Activated naive CD8-positive, alpha-beta T cell (primary cell): Measurements from ENCODE around the gene ATF6B.

ENCODE experiments used
- H3K27ac Mint-ChIP-seq: one replicate; pipeline ENCODE4 v1.8.0; 2021; ENCODE audit warnings: mixed read lengths
- H3K27me3 Mint-ChIP-seq: one replicate; pipeline ENCODE4 v1.8.0; 2021; ENCODE audit warnings: mixed read lengths
- H3K36me3 Mint-ChIP-seq: one replicate; pipeline ENCODE4 v1.8.0; 2021; ENCODE audit warnings: mixed read lengths
- H3K4me1 Mint-ChIP-seq: one replicate; pipeline ENCODE4 v1.8.0; 2021; ENCODE audit warnings: low read depth, mixed read lengths
- H3K4me3 Mint-ChIP-seq: one replicate; pipeline ENCODE4 v1.8.0; 2021; ENCODE audit warnings: mild to moderate bottlenecking, mixed read lengths
- H3K9me3 Mint-ChIP-seq: one replicate; pipeline ENCODE4 v1.8.0; 2021; ENCODE audit warnings: low read depth, mixed read lengths

ATF6B gene

GRCh38 chr6:32088487-32089049, 39.5 kb downstream of the ATF6B start:
- Mint-ChIP-seq H3K4me1 (peaks cover 5% of the 10 kb centered on the region), H3K36me3 (peaks cover 5% of the 10 kb centered on the region), H3K27ac (no peak overlapping the region), H3K9me3 (no peaks in the 10 kb centered on the region), H3K4me3 (no peak overlapping the region), H3K27me3 (peaks cover 7% of the 10 kb centered on the region)

DNA sequence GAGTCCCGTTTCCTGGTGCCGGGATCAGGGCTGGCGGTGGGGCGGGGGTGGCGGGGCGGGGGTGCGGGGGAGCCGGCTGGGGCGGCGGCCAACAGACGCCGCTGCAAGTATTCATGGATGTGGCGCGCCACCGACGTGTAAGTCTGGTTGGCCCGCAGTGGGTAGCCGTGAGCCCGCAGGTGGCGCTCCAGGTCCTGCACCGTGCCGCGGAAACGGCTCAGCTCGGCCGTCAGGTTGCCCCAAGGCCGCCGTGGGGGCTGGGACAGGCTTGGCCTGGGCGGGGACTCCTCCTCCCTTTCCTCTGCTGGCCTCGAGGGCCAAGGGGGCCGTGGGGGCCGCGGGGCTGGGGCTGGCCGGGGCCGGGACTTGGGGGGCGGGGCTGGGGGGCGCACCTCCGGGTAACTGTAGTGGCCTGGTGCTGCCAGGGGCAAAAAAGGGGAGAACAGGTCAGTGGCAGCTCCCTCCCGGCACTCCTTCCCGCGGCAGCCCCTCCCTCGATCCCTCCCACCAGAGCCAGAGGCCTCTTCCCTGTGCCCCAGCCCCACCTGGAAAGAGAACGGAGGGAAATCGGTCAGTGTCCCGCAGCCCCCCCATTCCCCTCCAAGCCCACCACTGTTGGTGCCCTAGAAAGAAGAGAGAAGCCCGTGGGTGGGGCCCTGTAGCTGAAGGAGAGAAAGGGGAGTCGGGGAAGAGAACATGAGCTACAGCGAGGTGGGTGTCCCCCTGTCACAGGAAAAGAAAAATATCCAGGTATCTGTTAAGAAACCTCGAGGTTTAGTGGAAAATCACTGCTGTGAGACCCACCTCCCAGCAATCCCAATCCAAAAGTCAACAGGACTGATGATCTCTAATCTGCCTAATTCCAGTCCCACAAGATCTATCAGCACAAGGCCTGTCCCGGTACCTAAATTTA, 40.2 kb downstream of the ATF6B start:
- H3K4me1 Mint-ChIP-seq, result peaks cover 5% of the 10 kb centered on the region

GRCh38 chr6:32086661-32087573, 41.1 kb downstream of the ATF6B start:
- peaks cover 4% of the 10 kb centered on the region for H3K27me3 Mint-ChIP-seq
- peak overlapping the region; percentile 44 for H3K4me3 Mint-ChIP-seq
- H3K27ac Mint-ChIP-seq, result no peak overlapping the region
- peaks cover 5% of the 10 kb centered on the region for H3K4me1 Mint-ChIP-seq
- no peaks in the 10 kb centered on the region for H3K9me3 Mint-ChIP-seq
- peaks cover 3% of the 10 kb centered on the region for H3K36me3 Mint-ChIP-seq

More for the DNA sequence above, 40.2 kb downstream of the ATF6B start:
- Mint-ChIP-seq H3K27ac (no peak overlapping the region), H3K4me3 (no peak overlapping the region), H3K36me3 (peaks cover 3% of the 10 kb centered on the region), H3K9me3 (no peaks in the 10 kb centered on the region), H3K27me3 (peaks cover 4% of the 10 kb centered on the region)

DNA sequence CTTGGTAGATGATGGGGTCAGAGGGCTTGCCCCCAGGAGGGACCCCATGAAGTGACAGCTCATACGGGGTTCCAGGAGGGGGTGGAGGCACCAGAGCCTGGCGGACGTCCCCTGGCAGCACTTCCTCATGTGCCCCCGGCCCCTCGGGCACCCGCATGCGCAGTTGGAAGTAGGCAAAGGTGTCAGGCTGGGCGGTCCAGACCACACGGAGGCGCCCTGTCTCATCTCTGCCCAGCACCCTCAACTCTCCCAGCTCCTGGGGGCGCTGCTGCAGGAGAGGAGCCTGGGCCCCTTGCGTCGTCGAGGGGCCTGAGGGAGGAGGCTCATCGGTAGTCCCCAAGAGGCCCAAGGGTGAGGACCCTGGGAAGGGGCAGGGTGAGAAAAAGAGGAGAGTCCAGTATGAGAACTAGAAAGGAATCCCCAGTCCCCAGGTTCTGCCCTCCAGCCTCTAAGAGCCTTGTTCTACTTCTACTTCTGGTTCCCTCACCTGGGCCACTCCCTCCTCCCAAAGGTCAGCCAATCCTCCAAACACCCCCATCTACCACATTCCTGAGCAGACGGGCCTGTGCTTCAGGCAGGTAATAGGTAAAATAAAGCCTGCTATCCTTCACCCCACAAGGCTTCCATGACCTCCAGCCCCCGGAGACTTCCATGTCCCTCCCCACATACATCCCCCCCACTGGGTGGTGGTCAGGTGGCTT, 42.1 kb downstream of the ATF6B start:
- peaks cover 3% of the 10 kb centered on the region for H3K36me3 Mint-ChIP-seq

DNA sequence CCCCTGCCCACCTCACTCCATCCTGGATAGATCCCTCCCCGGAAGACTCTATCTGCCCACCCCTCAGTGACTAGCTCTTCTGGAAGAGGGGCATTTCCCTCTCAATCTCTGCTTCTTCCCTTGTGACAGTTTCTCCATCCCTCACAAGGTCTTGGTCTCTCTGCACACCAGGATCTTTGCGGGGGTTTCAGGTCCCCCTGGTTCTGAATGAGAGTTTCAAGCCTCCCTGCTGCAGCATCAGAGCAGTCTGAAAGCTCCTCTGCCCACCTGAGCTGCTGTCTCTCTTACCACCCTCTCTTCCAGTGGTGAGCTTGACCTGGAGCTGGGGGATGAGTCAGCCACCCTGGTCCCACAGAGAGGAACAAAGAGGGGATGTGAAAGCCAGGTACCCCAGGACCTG, 43.3 kb downstream of the ATF6B start:
- no peak overlapping the region for H3K4me3 Mint-ChIP-seq
- peaks cover 3% of the 10 kb centered on the region for H3K36me3 Mint-ChIP-seq
- peaks cover 4% of the 10 kb centered on the region for H3K27me3 Mint-ChIP-seq
- no peak overlapping the region for H3K27ac Mint-ChIP-seq
- peaks cover 5% of the 10 kb centered on the region for H3K4me1 Mint-ChIP-seq
- no peaks in the 10 kb centered on the region for H3K9me3 Mint-ChIP-seq

More for the DNA sequence above, 42.1 kb downstream of the ATF6B start:
- Mint-ChIP-seq H3K4me1 (peaks cover 5% of the 10 kb centered on the region), H3K9me3 (no peaks in the 10 kb centered on the region), H3K27me3 (peaks cover 4% of the 10 kb centered on the region), H3K4me3 (no peak overlapping the region), H3K27ac (no peak overlapping the region)

GRCh38 chr6:32083812-32084768, 44.0 kb downstream of the ATF6B start:
- Mint-ChIP-seq H3K27me3 (peaks cover 4% of the 10 kb centered on the region), H3K4me3 (no peak overlapping the region), H3K9me3 (no peaks in the 10 kb centered on the region), H3K36me3 (peaks cover 3% of the 10 kb centered on the region), H3K27ac (no peak overlapping the region), H3K4me1 (peaks cover 5% of the 10 kb centered on the region)

- Mint-ChIP-seq H3K9me3 (no peaks in the 10 kb centered on the region), H3K4me3 (no peak overlapping the region), H3K36me3 (peaks cover 3% of the 10 kb centered on the region), H3K4me1 (peaks cover 5% of the 10 kb centered on the region), H3K27ac (no peak overlapping the region), H3K27me3 (peaks cover 4% of the 10 kb centered on the region)
Measured at GRCh38 chr6:32082935-32083334, 45.1 kb downstream of the ATF6B start.

DNA sequence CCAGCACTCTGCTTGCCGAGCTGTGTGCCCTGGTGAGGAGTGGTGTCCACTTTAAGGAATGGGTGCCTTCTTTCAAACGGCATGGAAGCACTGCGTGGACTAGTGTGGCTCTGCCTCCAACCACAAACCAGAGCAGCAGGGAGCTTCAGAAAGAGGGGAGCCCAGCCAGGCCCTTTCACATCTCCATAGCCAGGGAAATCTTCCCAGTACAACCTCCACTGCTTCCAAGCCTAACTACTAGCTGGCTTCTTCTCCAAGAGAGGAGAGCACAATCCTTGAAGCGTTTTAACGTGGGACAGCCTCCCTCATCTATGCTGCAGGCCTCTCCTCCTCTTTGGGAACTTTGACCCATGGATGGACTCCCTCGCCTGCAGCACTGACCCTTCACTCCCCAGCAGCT, 45.6 kb downstream of the ATF6B start:
- Mint-ChIP-seq H3K4me3 (no peak overlapping the region), H3K27me3 (peaks cover 4% of the 10 kb centered on the region), H3K9me3 (no peaks in the 10 kb centered on the region), H3K4me1 (peaks cover 5% of the 10 kb centered on the region), H3K27ac (no peak overlapping the region), H3K36me3 (peaks cover 3% of the 10 kb centered on the region)

DNA sequence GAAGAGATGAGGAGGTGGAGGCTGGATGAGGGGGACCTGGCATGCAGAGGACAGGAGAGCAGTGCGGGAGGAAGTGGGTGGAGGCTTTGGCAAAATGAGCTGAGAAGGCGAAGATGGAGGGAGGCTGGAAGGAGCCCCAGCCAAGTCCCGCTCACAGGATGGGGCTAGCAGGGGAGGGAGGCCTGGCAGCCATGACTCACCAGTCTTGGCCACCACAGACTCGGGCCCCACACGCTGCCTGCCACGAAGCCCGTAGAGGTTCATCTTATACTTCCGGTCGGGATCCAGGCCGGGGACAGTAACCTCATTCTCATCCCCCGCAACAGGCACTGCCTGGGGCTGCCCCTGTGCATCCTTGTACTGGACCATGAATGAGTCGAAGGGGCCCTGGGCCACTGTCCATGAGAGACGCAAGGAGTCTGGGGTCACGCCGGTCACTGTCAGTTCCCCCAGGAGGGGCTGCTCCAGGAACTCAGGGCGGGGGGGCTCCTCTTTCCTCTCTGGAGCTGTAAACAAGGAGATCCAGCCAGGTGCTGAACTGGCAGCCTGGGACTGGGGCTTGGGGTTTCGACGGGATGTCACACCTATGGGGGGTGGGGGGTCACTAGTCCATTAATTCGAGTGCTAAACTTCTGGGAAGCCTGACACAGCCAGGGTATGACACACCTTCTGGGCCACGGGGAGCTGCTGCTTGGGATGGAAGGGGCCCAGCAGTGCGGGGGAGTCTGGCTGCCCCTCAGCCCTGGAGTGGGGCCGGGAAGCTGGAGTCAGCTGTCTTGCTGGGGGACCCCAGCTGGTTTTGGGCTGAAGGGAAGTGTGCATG, 46.7 kb downstream of the ATF6B start:
- H3K27ac Mint-ChIP-seq, result no peak overlapping the region

GRCh38 chr6:32079566-32080290, 48.3 kb downstream of the ATF6B start:
- Mint-ChIP-seq H3K36me3 (peaks cover 3% of the 10 kb centered on the region), H3K4me1 (no peaks in the 10 kb centered on the region), H3K4me3 (no peak overlapping the region), H3K27ac (no peak overlapping the region), H3K9me3 (no peaks in the 10 kb centered on the region), H3K27me3 (peaks cover 1% of the 10 kb centered on the region)

More for the DNA sequence above, 46.7 kb downstream of the ATF6B start:
- peaks cover 3% of the 10 kb centered on the region for H3K36me3 Mint-ChIP-seq
- peaks cover 2% of the 10 kb centered on the region for H3K27me3 Mint-ChIP-seq
- no peak overlapping the region for H3K4me3 Mint-ChIP-seq
- no peaks in the 10 kb centered on the region for H3K4me1 Mint-ChIP-seq
- H3K9me3 Mint-ChIP-seq, result no peaks in the 10 kb centered on the region

DNA sequence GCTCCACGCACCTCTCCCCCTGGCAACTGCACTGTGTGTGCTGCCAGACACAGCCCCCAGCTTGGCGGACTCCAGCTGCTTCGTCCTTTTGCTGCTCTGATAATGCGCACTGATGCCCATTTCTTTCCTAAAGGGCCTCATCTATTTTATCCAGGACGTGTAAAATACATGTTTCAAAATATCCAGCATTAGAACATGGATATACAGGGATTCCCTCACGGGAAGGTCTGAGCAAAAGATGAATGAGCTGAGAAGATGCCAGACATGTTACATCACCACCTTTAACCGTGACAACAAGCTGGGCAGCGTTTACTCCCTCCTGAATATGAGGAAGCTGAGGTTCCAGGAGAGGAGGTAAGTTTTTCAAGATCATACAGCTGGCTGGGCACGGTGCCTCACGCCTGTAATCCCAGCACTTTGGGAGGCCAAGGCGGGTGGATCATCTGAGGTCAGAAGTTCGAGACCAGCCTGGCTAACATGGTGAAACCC, 51.7 kb downstream of the ATF6B start:
- peaks cover 2% of the 10 kb centered on the region for H3K36me3 Mint-ChIP-seq
- no peaks in the 10 kb centered on the region for H3K9me3 Mint-ChIP-seq
- no peaks in the 10 kb centered on the region for H3K4me1 Mint-ChIP-seq
- no peak overlapping the region for H3K4me3 Mint-ChIP-seq
- H3K27me3 Mint-ChIP-seq, result peaks cover 1% of the 10 kb centered on the region
- no peak overlapping the region for H3K27ac Mint-ChIP-seq

DNA sequence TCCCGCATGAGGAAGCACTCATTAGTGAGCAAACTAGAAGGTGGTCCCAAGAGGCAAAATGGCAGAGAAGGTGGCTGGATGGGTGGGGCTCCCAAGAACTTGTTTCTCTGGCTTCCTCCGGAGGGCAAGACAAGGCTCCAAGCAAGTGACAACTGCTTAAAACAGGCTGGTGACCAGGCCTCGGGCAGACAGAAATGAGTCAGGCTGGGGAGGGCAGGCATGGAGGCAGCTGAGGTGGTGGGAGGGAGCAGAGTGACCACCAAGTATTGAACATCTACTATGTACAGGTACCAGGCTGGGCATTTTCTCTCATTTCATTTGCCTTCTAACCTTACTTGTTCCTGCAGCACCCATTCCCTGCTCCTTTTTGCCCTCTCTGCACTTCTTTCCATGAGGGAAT, 52.3 kb downstream of the ATF6B start:
- no peak overlapping the region for H3K4me3 Mint-ChIP-seq
- peaks cover 2% of the 10 kb centered on the region for H3K36me3 Mint-ChIP-seq
- H3K27ac Mint-ChIP-seq, result no peak overlapping the region
- no peaks in the 10 kb centered on the region for H3K4me1 Mint-ChIP-seq
- H3K27me3 Mint-ChIP-seq, result peaks cover 1% of the 10 kb centered on the region
- no peaks in the 10 kb centered on the region for H3K9me3 Mint-ChIP-seq
